ENCODE results near the gene MB21D2. TPM values are rescaled to one million over a fixed set of nuclear protein-coding genes. Genes with fewer than 3 reads are reported as not detected.

Gene MB21D2, protein sequence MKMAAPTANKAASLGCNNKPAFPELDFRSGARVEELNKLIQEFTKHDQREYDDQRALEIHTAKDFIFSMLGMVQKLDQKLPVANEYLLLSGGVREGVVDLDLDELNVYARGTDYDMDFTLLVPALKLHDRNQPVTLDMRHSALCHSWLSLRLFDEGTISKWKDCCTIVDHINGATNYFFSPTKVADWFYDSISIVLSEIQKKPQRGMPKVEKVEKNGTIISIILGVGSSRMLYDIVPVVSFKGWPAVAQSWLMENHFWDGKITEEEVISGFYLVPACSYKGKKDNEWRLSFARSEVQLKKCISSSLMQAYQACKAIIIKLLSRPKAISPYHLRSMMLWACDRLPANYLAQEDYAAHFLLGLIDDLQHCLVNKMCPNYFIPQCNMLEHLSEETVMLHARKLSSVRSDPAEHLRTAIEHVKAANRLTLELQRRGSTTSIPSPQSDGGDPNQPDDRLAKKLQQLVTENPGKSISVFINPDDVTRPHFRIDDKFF
- 5.1 and 23.3 TPM in 2 replicates for total RNA-seq

DNA sequence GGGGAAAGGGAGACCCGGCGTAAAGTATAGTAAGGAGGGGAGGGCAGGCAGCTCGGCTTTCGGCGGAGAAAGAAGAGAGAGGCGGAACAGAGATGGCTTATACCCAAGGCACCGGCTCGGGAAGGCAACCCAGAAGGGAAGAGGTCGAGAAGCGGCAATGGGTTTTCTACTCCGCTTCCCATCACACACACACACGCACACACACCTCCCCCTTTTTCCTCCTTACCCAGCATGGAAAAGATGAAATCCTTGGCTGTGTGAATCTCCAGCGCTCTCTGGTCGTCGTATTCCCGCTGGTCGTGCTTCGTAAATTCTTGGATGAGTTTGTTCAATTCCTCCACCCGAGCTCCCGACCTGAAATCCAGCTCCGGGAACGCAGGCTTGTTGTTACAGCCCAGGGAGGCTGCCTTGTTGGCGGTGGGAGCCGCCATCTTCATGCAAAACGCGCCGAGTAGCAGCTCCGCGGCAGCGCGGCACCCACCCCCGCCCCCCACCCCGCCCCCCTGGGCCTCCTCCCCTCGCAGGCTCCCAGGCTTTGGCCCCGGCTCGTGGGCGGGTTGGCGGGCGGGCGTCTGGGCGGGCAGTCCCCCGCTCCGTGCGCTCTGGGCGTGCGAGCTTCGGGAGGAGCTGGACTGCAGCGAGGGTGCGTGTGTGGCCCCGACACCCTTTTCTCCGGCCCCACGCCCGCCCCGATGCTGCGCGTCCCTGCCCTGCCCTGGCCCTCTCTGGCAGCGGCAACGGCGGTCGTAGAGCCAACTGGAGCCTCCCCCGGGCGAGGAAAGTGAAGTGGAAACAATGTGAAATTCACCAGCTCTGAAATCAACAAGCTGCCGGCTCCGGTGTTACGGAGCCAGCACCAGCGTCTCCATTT, at the start of gene MB21D2:
Gene MB21D2 (minus strand): TSS at position 453 of the 871 bp plus-strand sequence. CDS start 16 bp downstream, at position 437.

Other genes with a start within 250 kb of the MB21D2 start
- 0.52 and 2.9 TPM in 2 replicates for gene FGF12, start 190.3 kb downstream of the MB21D2 start, total RNA-seq